ENCODE data around the gene SORCS2.

GRCh38 chr4:7244331-7244665, 52.0 kb downstream of the SORCS2 start:
- TF ChIP-seq CTCF (conservative IDR thresholded peaks at IDR 0.05; ENCODE audit: low read length) (no peak), EZH2phosphoT487 (IDR thresholded peaks at IDR 0.05; ENCODE audit: borderline replicate concordance, low read depth, low read length) (no peak)

Data from OCI-LY7 (cell line).